ENCODE data around the gene IRF3. TPM values are rescaled to one million over a fixed set of nuclear protein-coding genes. Genes with fewer than 3 reads are reported as not detected.

IRF3 gene
- total and polyA plus RNA-seq, 2 donors (not counting 1 experiment from before 2014, with no cell fraction given) = 233 to 262 TPM

- Histone ChIP-seq H3K9me3 (ENCODE audit: control extremely low read depth in 1 of 3, control insufficient read depth in 2 of 3, insufficient read depth in 1 of 3, low read length in 2 of 3) (peaks cover 0 to 8% (median 0%) of the 10 kb centered on the region in 3 donors), H3K4me3 (ENCODE audit: control extremely low read depth in 1 of 5, extremely low read depth in 1 of 5, insufficient read depth in 1 of 5, low read depth in 2 of 5, low read length in 4 of 5) (no peak overlapping the region), H3K4me1 (ENCODE audit: control insufficient read depth in 2 of 2, insufficient read depth in 2 of 2, low read length in 2 of 2) (peaks cover 22 to 23% of the 10 kb centered on the region in 2 donors), H3K79me2 (ENCODE audit: control insufficient read depth, insufficient read depth, low read length) (peaks cover 19% of the 10 kb centered on the region), H3K27me3 (replicated peaks in 1 of 4; ENCODE audit: control extremely low read depth in 1 of 4, control insufficient read depth in 3 of 4, insufficient read depth in 4 of 4, low read length in 3 of 4) (peaks cover 0 to 23% (median 11%) of the 10 kb centered on the region in 4 experiments), H3K4me2 (replicated peaks; ENCODE audit: low read depth, low read length, poor library complexity, severe bottlenecking) (no peak overlapping the region), H3K27ac (ENCODE audit: low read length in 2 of 2) (no peak overlapping the region), H4K20me1 (ENCODE audit: control insufficient read depth, insufficient read depth, low read length, poor library complexity, severe bottlenecking) (peaks cover 65% of the 10 kb centered on the region), H3K9ac (ENCODE audit: low read length) (no peak overlapping the region), H3K36me3 (replicated peaks in 1 of 2; ENCODE audit: control extremely low read depth in 1 of 2, control insufficient read depth in 1 of 2, extremely low read depth in 1 of 2, insufficient read depth in 2 of 2, low read length in 1 of 2) (peaks cover 0 to 54% of the 10 kb centered on the region in 2 experiments), H2AFZ (ENCODE audit: insufficient read depth, low read depth, low read length, poor library complexity, severe bottlenecking) (no peak overlapping the region)
- no peaks in the 10 kb centered on the region for H3K9me3 Mint-ChIP-seq (ENCODE audit: insufficient read depth)
- peaks cover 17% of the 10 kb centered on the region for H3K27me3 Mint-ChIP-seq
- POLR2A ChIA-PET = interaction anchor here (0.7 kb wide), 1 partner anchor 100 kb away, joined by 3 read pairs; no protein-coding TSS in a partner anchor
- intact Hi-C loops (cut with micrococcal nuclease) = no loop called here
- CTCF ChIA-PET = interaction anchor here (1.4 kb wide), 1 partner anchor 140 kb away, joined by 3 read pairs; no protein-coding TSS in a partner anchor
- no peak overlapping the region for H3K27ac Mint-ChIP-seq
- ATAC-seq (ENCODE audit: low read depth) (no peak), DNase-seq (no peak)
- H3K4me1 Mint-ChIP-seq = peaks cover 23% of the 10 kb centered on the region
- WGBS (ENCODE audit: insufficient coverage) = over 99% methylated on average over 14 of the region's 27 CpGs
- TF ChIP-seq EZH2 (IDR thresholded peaks at IDR 0.05; ENCODE audit: borderline replicate concordance, insufficient read depth, low read depth, low read length, poor library complexity, severe bottlenecking) = no peak
- H3K4me3 Mint-ChIP-seq = no peak overlapping the region
Observed at GRCh38 chr19:49686503-49687088, 20.9 kb upstream of the IRF3 start.

GRCh38 chr19:49685845-49686332 is 20.2 kb upstream of the IRF3 start:
- Histone ChIP-seq H3K27ac (ENCODE audit: low read length in 2 of 2) (no peak overlapping the region), H4K20me1 (ENCODE audit: control insufficient read depth, insufficient read depth, low read length, poor library complexity, severe bottlenecking) (peaks cover 72% of the 10 kb centered on the region), H3K4me3 (ENCODE audit: control extremely low read depth in 1 of 5, extremely low read depth in 1 of 5, insufficient read depth in 1 of 5, low read depth in 2 of 5, low read length in 4 of 5) (no peak overlapping the region), H3K9ac (ENCODE audit: low read length) (no peak overlapping the region), H2AFZ (ENCODE audit: insufficient read depth, low read depth, low read length, poor library complexity, severe bottlenecking) (no peak overlapping the region), H3K79me2 (ENCODE audit: control insufficient read depth, insufficient read depth, low read length) (peaks cover 24% of the 10 kb centered on the region), H3K27me3 (replicated peaks in 1 of 4; ENCODE audit: control extremely low read depth in 1 of 4, control insufficient read depth in 3 of 4, insufficient read depth in 4 of 4, low read length in 3 of 4) (peaks cover 0 to 16% (median 8%) of the 10 kb centered on the region in 4 experiments), H3K4me1 (ENCODE audit: control insufficient read depth in 2 of 2, insufficient read depth in 2 of 2, low read length in 2 of 2) (peaks cover 17 to 19% of the 10 kb centered on the region in 2 donors), H3K36me3 (replicated peaks in 1 of 2; ENCODE audit: control extremely low read depth in 1 of 2, control insufficient read depth in 1 of 2, extremely low read depth in 1 of 2, insufficient read depth in 2 of 2, low read length in 1 of 2) (peaks cover 0 to 61% of the 10 kb centered on the region in 2 experiments), H3K9me3 (ENCODE audit: control extremely low read depth in 1 of 3, control insufficient read depth in 2 of 3, insufficient read depth in 1 of 3, low read length in 2 of 3) (peaks cover 0 to 8% (median 0%) of the 10 kb centered on the region in 3 donors), H3K4me2 (replicated peaks; ENCODE audit: low read depth, low read length, poor library complexity, severe bottlenecking) (no peak overlapping the region)
- DNase-seq (no peak), ATAC-seq (ENCODE audit: low read depth) (no peak)
- Mint-ChIP-seq H3K9me3 (ENCODE audit: insufficient read depth) (no peaks in the 10 kb centered on the region), H3K27ac (no peak overlapping the region), H3K4me1 (peaks cover 18% of the 10 kb centered on the region), H3K4me3 (no peak overlapping the region), H3K27me3 (peaks cover 10% of the 10 kb centered on the region)
- 95% methylated on average over 23 of the region's 23 CpGs for WGBS (ENCODE audit: insufficient coverage)
- POLR2A ChIA-PET = interaction anchor here (0.6 kb wide), 1 partner anchor 10 kb away, joined by 3 read pairs; no protein-coding TSS in a partner anchor
- CTCF ChIA-PET = interaction anchor here (1.3 to 1.4 kb wide), 3 partner anchors 10 to 183 kb away, joined by 3 to 5 read pairs (median 4); no protein-coding TSS in a partner anchor
- intact Hi-C loops (cut with micrococcal nuclease) = no loop called here
- no peak for TF ChIP-seq CTCF (IDR thresholded peaks at IDR 0.05)
- TF ChIP-seq EZH2 (IDR thresholded peaks at IDR 0.05; ENCODE audit: borderline replicate concordance, insufficient read depth, low read depth, low read length, poor library complexity, severe bottlenecking) = no peak
